Fibroblast of lung (primary cell): ENCODE data around the gene U2AF1L4.

Source experiments
- CTCF ChIP-seq, 2 donors: IDR thresholded peaks in 1 of 2; conservative IDR thresholded peaks in 1 of 2; 1 replicate in 1 of 2; 2 replicates in 1 of 2; pipeline ENCODE4 v1.5.1; 2011 to 2012; ENCODE audit warnings: low read length in 2 of 2, control low read depth in 1 of 2, inconsistent platforms in 1 of 2, low read depth in 1 of 2, mild to moderate bottlenecking in 1 of 2
- EZH2 ChIP-seq: IDR thresholded peaks from 2 replicates; pipeline ENCODE4 v1.5.1; 2012; ENCODE audit warnings: low read length, control low read depth, mild to moderate bottlenecking; ENCODE audit errors: missing control alignments

GRCh38 chr19:35775298-35776101 is 30.3 kb upstream of the U2AF1L4 start, which contains the start of gene ARHGAP33:
- no peak for TF ChIP-seq CTCF (conservative IDR thresholded peaks at IDR 0.05 in 1 of 2, IDR thresholded peaks at IDR 0.05 in 1 of 2; ENCODE audit: low read depth in 1 of 2, low read length in 2 of 2)
- TF ChIP-seq EZH2: no peak
